Activated CD4-positive, alpha-beta T cell treated with anti-CD3 and anti-CD28 coated beads, Interleukin-2, amount 10 ng/mL, durations not matched to agents 24 days and 14 days (primary cell): ENCODE results near the gene RSPO4. TPM values are rescaled to one million over a fixed set of nuclear protein-coding genes. Genes with fewer than 3 reads are reported as not detected.

ENCODE experiments used
- DNase-seq: peaks from one replicate; pipeline ENCODE4 v3.0.0; 2022
- H3K27ac Mint-ChIP-seq: one replicate; pipeline ENCODE4 v1.8.0; 2022; ENCODE audit warnings: mild to moderate bottlenecking, mixed read lengths
- H3K27me3 Mint-ChIP-seq: one replicate; pipeline ENCODE4 v1.8.0; 2022; ENCODE audit warnings: mixed read lengths
- H3K36me3 Mint-ChIP-seq: one replicate; pipeline ENCODE4 v1.8.0; 2022; ENCODE audit warnings: low read depth, mild to moderate bottlenecking, mixed read lengths
- H3K4me1 Mint-ChIP-seq: one replicate; pipeline ENCODE4 v1.8.0; 2021; ENCODE audit warnings: mixed read lengths
- H3K4me3 Mint-ChIP-seq: one replicate; pipeline ENCODE4 v1.8.0; 2022; ENCODE audit warnings: mild to moderate bottlenecking, moderate library complexity, mixed read lengths
- H3K9me3 Mint-ChIP-seq: one replicate; pipeline ENCODE4 v1.8.0; 2021; ENCODE audit warnings: mixed read lengths
- intact Hi-C: fragments of 100-400 bp; cut with micrococcal nuclease; formaldehyde crosslinking; loops from one replicate; pipeline ENCODE4 v1.15.1; 2023
- total RNA-seq: library from RNA; stranded (reverse); gene quantifications from 2 replicates; pipeline ENCODE4 v1.2.3, GENCODE V29; 2022

The RSPO4 gene
- total RNA-seq, 1 donor from 2014 or later = not detected

DNA sequence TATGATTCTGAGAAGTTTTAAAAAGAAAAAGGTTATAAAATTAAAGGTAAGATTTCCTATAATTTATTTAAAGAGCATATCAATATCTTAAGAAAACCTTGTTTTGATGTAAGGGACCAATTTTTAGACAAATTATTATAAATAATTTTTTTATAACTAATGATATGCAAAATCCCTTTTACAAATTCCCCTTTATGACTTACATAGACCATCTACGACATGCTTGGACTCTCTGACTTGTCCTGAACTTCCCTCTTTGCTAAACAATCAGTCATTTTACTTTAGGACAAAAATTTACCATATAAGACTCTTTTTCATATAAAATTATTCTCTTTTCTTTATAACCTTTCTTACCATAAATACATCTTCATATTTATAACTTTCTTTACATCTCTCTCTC is 70.7 kb downstream of the RSPO4 start:
- Mint-ChIP-seq H3K27ac (no peak overlapping the region), H3K9me3 (peaks cover 9% of the 10 kb centered on the region), H3K36me3 (peaks cover 2% of the 10 kb centered on the region), H3K4me3 (no peak overlapping the region), H3K4me1 (no peaks in the 10 kb centered on the region), H3K27me3 (peaks cover 2% of the 10 kb centered on the region)
- no peak for DNase-seq
- intact Hi-C loops = no loop called here

DNA sequence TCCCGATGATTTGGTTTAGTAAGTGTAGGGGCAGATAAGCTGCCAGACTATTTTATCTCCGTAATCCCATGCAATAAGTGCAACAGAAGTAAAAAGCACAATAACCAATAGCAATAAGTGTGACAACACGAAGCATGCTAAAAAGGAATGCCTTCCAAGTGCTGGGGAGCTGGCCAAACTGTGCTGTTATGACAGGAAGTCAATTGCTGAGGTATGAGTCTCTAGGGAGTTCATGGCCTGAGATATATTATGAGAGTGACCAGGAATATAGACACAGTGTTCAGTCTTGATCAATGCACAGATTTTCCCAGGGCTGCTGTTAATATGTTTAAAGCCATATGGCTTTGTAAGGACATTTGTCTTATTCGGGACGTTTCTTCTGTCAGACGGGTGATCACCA is 75.4 kb downstream of the RSPO4 start:
- intact Hi-C loops = no loop called here
- peaks cover under 1% of the 10 kb centered on the region for H3K36me3 Mint-ChIP-seq
- H3K27me3 Mint-ChIP-seq = peaks cover 2% of the 10 kb centered on the region
- no peaks in the 10 kb centered on the region for H3K4me1 Mint-ChIP-seq
- DNase-seq = no peak
- peaks cover 6% of the 10 kb centered on the region for H3K9me3 Mint-ChIP-seq
- no peak overlapping the region for H3K4me3 Mint-ChIP-seq
- H3K27ac Mint-ChIP-seq = no peak overlapping the region

DNA sequence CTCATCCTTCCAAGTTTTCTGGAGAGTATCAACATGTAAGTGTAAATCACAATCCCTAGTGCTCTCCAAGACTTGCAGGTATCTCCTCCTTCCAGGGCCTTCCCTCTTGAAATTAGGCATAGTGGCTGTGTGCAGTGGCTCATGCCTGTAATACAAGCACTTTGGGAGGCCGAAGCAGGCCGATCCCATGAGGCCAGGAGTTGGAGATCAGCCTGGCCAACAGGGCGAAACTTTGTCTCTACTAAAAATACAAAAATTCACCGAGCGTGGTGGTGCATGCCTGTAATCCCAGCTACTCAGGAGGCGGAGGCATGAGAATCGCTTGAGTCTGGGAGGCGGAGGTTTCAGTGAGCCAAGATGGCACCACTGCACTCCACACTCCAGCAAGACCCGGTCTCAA is 76.6 kb downstream of the RSPO4 start:
- no peaks in the 10 kb centered on the region for H3K36me3 Mint-ChIP-seq
- H3K27me3 Mint-ChIP-seq = peaks cover 2% of the 10 kb centered on the region
- H3K4me3 Mint-ChIP-seq = no peak overlapping the region
- no peak overlapping the region for H3K27ac Mint-ChIP-seq
- intact Hi-C loops = no loop called here
- no peaks in the 10 kb centered on the region for H3K9me3 Mint-ChIP-seq
- H3K4me1 Mint-ChIP-seq = no peaks in the 10 kb centered on the region
- no peak for DNase-seq

DNA sequence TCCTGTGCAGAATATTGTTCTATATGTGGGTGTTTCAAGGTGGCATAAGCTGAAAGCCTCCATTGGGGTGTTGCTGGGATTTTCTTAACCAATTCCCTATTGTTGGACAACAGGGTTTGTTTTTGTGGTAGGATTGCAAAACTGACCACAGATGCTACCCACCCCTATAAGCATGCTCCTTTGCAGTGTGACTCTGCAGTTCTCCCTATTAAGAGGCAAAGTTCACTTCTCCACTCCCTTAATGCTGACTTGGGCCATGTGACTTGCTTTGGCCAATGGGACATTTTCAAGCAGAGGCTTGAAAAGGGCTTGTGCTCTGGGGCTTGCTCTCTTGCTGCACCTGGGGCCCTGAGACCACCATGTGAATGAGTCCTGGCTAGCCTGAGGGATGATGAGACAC is 77.5 kb downstream of the RSPO4 start:
- Mint-ChIP-seq H3K36me3 (no peaks in the 10 kb centered on the region), H3K4me3 (no peak overlapping the region), H3K4me1 (no peaks in the 10 kb centered on the region), H3K27ac (no peak overlapping the region), H3K9me3 (no peaks in the 10 kb centered on the region), H3K27me3 (peaks cover 2% of the 10 kb centered on the region)
- intact Hi-C loops = no loop called here
- DNase-seq = no peak

DNA sequence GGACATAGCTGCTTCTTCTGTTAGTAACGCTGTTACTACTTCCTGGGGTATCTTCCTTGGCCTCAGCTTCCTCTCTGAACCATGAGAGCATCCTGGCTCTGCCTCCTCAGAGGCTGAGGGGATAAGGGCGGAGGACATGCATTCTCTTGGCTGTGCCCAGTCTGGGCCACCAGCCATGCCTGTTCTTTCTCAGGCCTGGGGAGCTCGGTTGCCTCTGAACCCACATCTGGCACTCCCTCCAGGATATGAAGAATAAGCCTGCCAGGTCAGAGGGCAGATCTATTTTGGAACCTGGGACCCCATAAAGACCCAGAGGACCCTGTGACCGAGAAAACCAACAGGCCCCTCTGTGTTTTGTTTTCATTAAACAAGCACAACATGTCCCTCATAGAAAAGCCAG is 79.3 kb downstream of the RSPO4 start:
- Mint-ChIP-seq H3K27me3 (peaks cover 3% of the 10 kb centered on the region), H3K9me3 (no peaks in the 10 kb centered on the region), H3K27ac (no peak overlapping the region), H3K36me3 (no peaks in the 10 kb centered on the region), H3K4me1 (no peaks in the 10 kb centered on the region), H3K4me3 (no peak overlapping the region)
- no peak for DNase-seq
- intact Hi-C loops = no loop called here

DNA sequence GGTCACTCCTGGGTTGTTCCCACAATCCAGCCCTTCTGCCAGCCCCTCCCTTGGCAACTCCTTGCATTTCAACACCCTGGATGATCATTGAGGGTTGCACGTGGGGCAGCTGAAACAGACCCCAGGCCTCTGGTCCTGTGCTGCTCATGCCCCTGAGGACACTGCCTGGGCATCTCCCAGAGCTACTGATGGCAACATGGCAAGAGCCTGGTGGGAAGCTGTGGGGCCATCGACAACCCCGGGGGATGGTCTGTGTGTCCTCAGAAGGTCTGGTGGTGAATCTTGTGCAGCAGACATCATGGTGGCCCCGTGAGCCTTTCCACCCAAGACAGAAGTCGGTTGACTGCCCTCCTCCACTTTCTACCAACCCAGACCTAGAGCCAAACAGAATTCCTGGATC is 81.0 kb downstream of the RSPO4 start:
- DNase-seq = no peak
- Mint-ChIP-seq H3K36me3 (no peaks in the 10 kb centered on the region), H3K9me3 (no peaks in the 10 kb centered on the region), H3K27me3 (peaks cover 5% of the 10 kb centered on the region), H3K4me3 (no peak overlapping the region), H3K4me1 (no peaks in the 10 kb centered on the region), H3K27ac (no peak overlapping the region)
- intact Hi-C loops = no loop called here

DNA sequence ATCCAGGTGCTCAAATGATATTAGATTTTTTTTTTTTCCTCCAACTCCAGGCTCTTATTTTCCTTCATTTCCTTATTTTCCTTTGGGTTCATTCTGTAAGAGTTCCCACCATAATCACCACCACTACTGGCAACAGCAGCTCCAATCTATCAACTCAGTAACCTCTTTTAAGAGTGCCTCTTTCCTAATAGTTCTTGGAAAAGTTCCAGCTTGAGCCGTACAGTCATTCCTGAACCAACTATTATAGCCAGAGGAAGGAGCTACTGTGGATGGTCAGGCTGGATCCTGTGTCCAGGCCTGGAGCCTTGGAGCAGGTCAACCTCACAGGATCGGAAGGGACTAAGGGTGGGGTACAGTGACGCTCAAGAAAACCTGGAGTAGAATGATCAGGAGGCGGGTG is 81.8 kb downstream of the RSPO4 start:
- Mint-ChIP-seq H3K9me3 (no peaks in the 10 kb centered on the region), H3K36me3 (no peaks in the 10 kb centered on the region), H3K4me1 (no peaks in the 10 kb centered on the region), H3K27ac (no peak overlapping the region), H3K4me3 (no peak overlapping the region), H3K27me3 (peaks cover 7% of the 10 kb centered on the region)
- intact Hi-C loops = no loop called here
- DNase-seq = no peak

DNA sequence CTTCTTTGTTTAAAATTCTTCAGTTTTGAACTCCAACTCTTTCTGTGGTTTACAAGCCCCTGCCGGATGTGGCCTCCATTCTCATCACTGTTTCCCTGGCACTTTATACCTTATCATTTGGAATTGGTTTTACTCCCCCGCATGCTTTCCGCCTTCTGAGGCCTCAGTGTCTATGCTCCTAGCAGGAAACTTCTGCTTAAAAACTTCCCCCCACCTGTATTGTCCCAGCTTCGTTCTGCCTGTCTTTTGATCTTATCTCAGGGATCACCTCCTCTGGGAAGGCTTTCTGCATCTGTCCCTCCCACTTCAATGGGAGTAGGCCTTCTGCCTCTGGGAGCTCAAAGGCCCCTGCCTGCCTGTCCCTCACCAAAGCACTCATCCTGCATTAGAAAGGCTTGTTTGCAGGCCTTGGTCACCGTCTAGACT is 82.6 kb downstream of the RSPO4 start:
- Mint-ChIP-seq H3K9me3 (no peaks in the 10 kb centered on the region), H3K4me3 (no peak overlapping the region), H3K27me3 (peaks cover 9% of the 10 kb centered on the region), H3K36me3 (no peaks in the 10 kb centered on the region), H3K4me1 (no peaks in the 10 kb centered on the region), H3K27ac (no peak overlapping the region)
- DNase-seq = no peak
- intact Hi-C loops = no loop called here

DNA sequence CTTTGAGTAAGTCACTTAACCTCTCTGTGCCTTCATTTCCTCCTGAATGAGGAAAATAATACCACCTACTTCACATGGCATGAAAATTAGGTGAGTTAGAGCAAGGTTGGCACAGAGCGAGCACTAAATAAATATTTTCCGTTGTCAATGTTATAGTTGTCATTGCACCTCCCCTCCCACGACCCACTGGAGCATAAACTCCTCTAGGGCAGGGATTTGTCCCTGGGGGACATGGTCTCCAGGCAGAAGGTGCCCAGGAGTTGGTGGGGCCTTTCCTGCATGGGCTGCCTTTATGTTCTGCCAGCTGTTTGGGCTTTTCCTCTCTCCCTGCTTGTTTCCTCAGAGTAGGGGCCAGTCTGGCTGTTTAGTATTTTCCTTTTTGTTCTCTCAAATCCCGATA is 84.7 kb downstream of the RSPO4 start:
- Mint-ChIP-seq H3K4me1 (no peaks in the 10 kb centered on the region), H3K27ac (no peak overlapping the region), H3K27me3 (peaks cover 11% of the 10 kb centered on the region), H3K36me3 (no peaks in the 10 kb centered on the region), H3K4me3 (no peak overlapping the region), H3K9me3 (no peaks in the 10 kb centered on the region)
- intact Hi-C loops = no loop called here
- DNase-seq = no peak

DNA sequence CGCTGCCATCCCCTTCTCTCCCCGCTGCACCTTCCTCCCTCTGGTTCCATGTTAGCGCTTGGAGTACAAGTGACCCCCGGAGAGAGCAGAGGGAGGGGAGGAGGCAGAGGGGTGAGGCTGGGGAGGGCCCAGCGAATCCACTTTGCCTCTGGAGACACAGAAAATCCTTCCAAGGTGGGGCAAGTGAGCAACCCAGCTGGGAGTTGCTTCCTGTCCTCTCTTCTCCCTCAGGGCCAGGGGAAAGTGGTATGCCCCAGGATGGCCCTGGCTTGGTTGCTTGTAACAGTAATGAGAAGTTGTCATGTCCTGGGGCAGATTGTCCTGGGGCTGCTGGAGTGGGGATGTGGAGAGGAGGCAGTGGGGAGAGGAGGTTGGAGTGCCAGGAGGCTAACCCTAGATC is 85.3 kb downstream of the RSPO4 start:
- no peaks in the 10 kb centered on the region for H3K4me1 Mint-ChIP-seq
- no peaks in the 10 kb centered on the region for H3K36me3 Mint-ChIP-seq
- intact Hi-C loops = no loop called here
- no peak overlapping the region for H3K4me3 Mint-ChIP-seq
- no peak overlapping the region for H3K27ac Mint-ChIP-seq
- peaks cover 11% of the 10 kb centered on the region for H3K27me3 Mint-ChIP-seq
- H3K9me3 Mint-ChIP-seq = no peaks in the 10 kb centered on the region
- DNase-seq = no peak

DNA sequence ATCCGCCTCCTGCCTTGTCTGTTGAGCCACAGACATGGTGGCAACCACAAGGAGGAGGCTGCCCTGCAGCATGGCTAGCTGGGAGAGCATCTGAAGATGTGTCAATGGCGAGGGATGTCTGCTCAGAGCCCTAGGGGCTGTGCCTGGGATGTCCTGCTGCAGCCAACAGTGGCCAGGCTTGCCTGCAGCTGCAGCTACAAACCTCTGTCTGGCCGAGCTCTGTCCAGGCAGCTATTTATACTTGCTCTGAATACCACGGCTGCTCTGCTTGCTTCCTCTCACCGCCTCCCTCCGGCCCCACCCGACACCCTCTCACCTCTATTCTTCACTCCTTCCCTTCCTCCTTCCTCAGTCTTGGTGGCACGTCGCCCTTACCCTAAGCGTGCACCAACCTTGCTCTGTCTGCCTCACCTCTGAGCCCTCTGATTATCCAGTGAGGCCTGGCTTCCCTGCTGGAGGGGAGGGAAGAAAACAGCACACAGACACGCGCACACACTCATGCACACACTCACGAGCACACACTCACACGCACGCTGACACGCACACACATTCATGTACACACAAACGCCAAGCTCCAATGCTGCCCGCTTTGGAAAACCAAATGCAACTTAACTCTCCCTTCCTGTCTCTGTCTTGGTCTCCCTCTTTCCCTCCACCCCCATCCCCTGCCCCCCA is 85.8 kb downstream of the RSPO4 start, which contains the start of gene ANGPT4:
Gene ANGPT4 (minus strand): TSS at position 210 of the 675 bp plus-strand sequence. CDS start 120 bp downstream, at position 90.
- no peaks in the 10 kb centered on the region for H3K4me1 Mint-ChIP-seq
- DNase-seq = no peak
- H3K27ac Mint-ChIP-seq = no peak within 1 kb of the TSS
- H3K36me3 Mint-ChIP-seq = no peaks in the 10 kb centered on the region
- no peaks in the 10 kb centered on the region for H3K9me3 Mint-ChIP-seq
- intact Hi-C loops = no loop called here
- peaks cover 13% of the 10 kb centered on the region for H3K27me3 Mint-ChIP-seq
- H3K4me3 Mint-ChIP-seq = no peak within 1 kb of the TSS

DNA sequence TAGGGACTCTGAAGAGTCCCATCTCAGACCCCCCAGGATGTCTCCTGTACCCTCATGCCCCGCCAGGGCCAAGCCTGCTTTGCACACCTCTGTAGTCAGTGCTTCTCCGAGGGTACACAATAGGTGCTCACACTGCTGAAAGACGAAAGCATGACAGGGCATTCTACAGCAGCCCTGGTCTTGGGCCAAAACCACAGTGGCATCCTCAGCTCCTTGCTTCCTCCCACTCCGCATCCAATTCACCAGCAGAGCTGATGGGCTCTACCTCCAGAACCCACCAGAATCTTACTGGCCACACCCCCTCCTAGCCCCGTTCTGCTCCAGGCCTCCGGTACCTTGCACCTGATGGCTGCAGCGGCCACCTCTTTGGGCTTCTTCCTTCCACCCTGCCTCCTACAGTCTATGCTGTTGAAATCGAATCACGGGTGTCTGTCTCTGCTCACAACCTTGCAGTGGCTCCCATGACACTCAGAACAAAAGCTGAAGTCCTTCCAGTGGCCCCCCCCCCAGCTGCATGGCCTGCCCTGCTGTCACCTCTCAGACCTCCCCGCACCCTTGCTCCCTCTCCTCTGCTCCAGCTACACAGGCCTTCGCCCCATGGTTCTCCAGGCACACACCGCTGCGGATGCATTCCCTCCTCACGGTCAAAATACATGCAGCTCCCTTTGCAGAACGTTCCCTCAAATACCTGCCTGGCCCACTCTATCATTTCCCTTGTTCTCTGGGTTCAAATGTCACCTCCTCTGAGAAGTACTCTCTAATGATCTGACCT is 87.2 kb downstream of the RSPO4 start:
- Mint-ChIP-seq H3K4me1 (no peaks in the 10 kb centered on the region), H3K27me3 (peaks cover 13% of the 10 kb centered on the region), H3K4me3 (no peak overlapping the region), H3K36me3 (no peaks in the 10 kb centered on the region), H3K27ac (no peak overlapping the region), H3K9me3 (no peaks in the 10 kb centered on the region)
- intact Hi-C loops = no loop called here
- DNase-seq = no peak

DNA sequence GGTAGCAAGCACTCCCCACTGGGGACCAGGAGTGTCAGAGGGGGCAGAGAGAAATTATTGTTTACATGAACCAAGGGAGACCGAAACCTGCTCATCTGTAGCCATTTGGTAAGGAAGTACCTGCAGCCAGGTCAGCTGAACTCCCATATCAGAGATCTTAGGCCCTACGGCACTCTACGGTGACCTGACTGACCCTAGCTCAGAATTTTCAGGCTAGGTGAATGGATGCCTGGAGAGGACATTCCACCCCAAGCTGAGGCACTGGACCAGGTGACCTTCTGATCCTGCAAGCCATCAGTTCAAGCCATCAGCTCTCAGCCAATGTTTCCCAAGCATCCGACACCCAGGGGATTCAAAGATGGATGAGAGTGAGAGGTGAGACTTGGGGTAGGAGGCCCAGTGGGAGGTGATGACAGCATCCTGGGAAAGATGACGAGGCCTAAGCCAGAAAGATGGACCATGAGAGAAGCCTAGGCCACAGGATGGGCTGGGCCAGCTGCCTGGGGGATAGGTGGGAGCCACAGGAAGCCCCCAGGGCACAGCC is 88.7 kb downstream of the RSPO4 start:
- no peak for DNase-seq
- Mint-ChIP-seq H3K4me3 (no peak overlapping the region), H3K9me3 (no peaks in the 10 kb centered on the region), H3K36me3 (no peaks in the 10 kb centered on the region), H3K4me1 (no peaks in the 10 kb centered on the region), H3K27ac (no peak overlapping the region), H3K27me3 (peaks cover 12% of the 10 kb centered on the region)
- intact Hi-C loops = no loop called here

DNA sequence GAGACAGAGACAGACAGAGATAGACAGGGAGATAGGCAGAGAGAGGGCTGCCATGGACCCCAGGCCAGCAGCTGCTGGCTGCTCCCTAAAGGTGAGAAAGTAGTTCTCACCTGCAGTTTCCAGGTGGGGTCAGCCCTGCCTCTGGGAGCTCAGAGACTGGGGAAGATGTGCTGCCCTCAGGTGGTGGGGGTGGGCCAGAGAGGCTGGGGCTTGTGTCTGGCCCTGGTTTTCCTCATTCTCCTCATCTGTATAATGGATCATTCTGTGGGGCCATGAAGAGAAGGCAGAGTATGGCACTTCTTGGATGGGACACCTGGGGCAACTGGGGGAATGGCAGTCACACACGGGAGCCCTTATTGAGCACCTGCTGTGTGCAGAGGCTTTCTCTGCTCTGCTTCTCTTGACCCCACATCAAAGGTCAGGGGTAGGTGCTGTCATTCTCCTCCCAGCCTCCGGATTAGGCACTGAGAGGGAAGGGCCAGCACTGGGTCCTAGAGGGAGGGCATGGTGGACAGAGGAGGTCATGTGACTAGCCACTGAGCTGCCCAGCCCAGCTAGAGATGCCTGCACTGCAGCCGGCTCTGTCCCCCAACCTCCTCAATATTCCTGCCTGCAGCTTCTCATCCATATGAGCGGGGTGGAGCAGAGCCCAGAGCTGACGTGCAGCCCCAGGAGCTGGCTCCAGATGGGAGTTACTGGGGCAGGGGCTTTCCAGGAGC is 90.1 kb downstream of the RSPO4 start:
- Mint-ChIP-seq H3K9me3 (no peaks in the 10 kb centered on the region), H3K27ac (no peak overlapping the region), H3K27me3 (peaks cover 10% of the 10 kb centered on the region), H3K36me3 (no peaks in the 10 kb centered on the region), H3K4me1 (no peaks in the 10 kb centered on the region), H3K4me3 (no peak overlapping the region)
- no peak for DNase-seq
- intact Hi-C loops = no loop called here
